Heart left ventricle (tissue), 16 donors: ENCODE measurements around the gene MEIOC. TPM values are rescaled to one million over a fixed set of nuclear protein-coding genes. Genes with fewer than 3 reads are reported as not detected.

ENCODE experiments used
- ATAC-seq, 4 donors: fragments of 200-7000 bp; cut with Tn5 transposase; one replicate each; pipeline ENCODE4 v1.9.1; 2020 to 2022; ENCODE audit warnings: moderate library complexity in 4 of 4, mild to moderate bottlenecking in 3 of 4, moderate number of reproducible peaks in 1 of 4
- DNase-seq, 5 donors: peaks; one replicate each; pipeline ENCODE4 v3.0.0-alpha.2; 2020
- H3K27ac ChIP-seq, 12 donors: fragments of 200-600 bp; sonication (generic) in 4 of 12; one replicate each; pipeline versions ENCODE4 v1.5.0 to v1.8.0; 2016 to 2022; ENCODE audit warnings: mild to moderate bottlenecking in 2 of 12
- H3K27me3 ChIP-seq, 9 donors: fragments of 200-600 bp; sonication (generic) in 2 of 9; one replicate each; pipeline versions ENCODE4 v1.5.1 to v1.8.0; 2016 to 2022; ENCODE audit warnings: mild to moderate bottlenecking in 3 of 9
- H3K36me3 ChIP-seq, 9 donors: fragments of 200-600 bp; sonication (generic) in 2 of 9; one replicate each; pipeline versions ENCODE4 v1.5.0 to v1.8.0; 2018 to 2022; ENCODE audit warnings: mild to moderate bottlenecking in 2 of 9
- H3K4me1 ChIP-seq, 12 donors: fragments of 200-600 bp; sonication (generic) in 4 of 12; one replicate each; pipeline versions ENCODE4 v1.5.0 to v1.8.0; 2016 to 2022; ENCODE audit warnings: mild to moderate bottlenecking in 3 of 12
- H3K4me3 ChIP-seq, 12 donors: fragments of 200-600 bp; sonication (generic) in 4 of 12; one replicate each; pipeline versions ENCODE4 v1.5.0 to v1.8.0; 2017 to 2022; ENCODE audit warnings: mild to moderate bottlenecking in 9 of 12, moderate library complexity in 4 of 12
- H3K9me3 ChIP-seq, 12 donors: fragments of 200-600 bp; sonication (generic) in 4 of 12; one replicate each; pipeline versions ENCODE4 v1.5.0 to v1.8.0; 2016 to 2022; ENCODE audit warnings: mild to moderate bottlenecking in 1 of 12
- CTCF ChIP-seq, 12 donors: fragments of 200-600 bp; sonication (generic) in 4 of 12; IDR thresholded peaks; one replicate each; pipeline versions ENCODE4 v1.5.0 to v1.8.0; 2018 to 2022; ENCODE audit warnings: antibody characterized with exemption in 12 of 12, mild to moderate bottlenecking in 5 of 12
- POLR2A ChIP-seq, 2 donors: fragments of 450-650 bp; IDR thresholded peaks; one replicate each; pipeline ENCODE4 v1.6.1; 2017; ENCODE audit warnings: antibody characterized with exemption in 2 of 2, mild to moderate bottlenecking in 2 of 2, moderate library complexity in 2 of 2
- WGBS, 4 donors: extraction: QIAGEN DNeasy Blood & Tissue Kit in 2 of 4; methylation state at CpG; one replicate each; pipeline versions ENCODE4 v1.1.5 to v1.1.7; 2013 to 2018; 5-methylcytosine and 5-hydroxymethylcytosine counted together
- intact Hi-C, 10 donors: fragments of 100-400 bp; cut with DNase I; formaldehyde crosslinking; loops; one replicate each; pipeline versions ENCODE4 v1.11.1 to v1.14.2; 2022
- long read RNA-seq, 3 donors: library from polyadenylated mRNA; unstranded; transcript quantifications; one replicate each; pipeline ENCODE4 v2.0.0, GENCODE V29; 2020 to 2021
- polyA plus RNA-seq, 2 donors: library from polyadenylated mRNA; stranded (reverse); fragments of 200-250 nt; gene quantifications; one replicate each; pipeline ENCODE4 v1.2.3, GENCODE V29; 2013
- total RNA-seq, 9 donors: library from RNA; depleted of rRNA in 2 of 9; stranded (reverse); fragments of >200 nt in 2 of 9; fragmentation: NEBNext Ultra II Directional in 3 of 9; extraction: Animal tissue kit (Norgen Biotek cat#: 25700) in 3 of 9; gene quantifications; one replicate each; pipeline versions ENCODE4 v1.1.0 to v1.2.4, GENCODE V29; 2016 to 2023
- donor health status: ischemic (EF 13 %, LVEDD 7.1; RV severe dilation, severe dysfunction).
- donor health status: healthy with polysubstance abuse.
- donor health status: DM: no; HTN: yes; CAD: no.
- donor health status: DM: no; HTN: no; CAD: no.
- donor health status: ischemic (EF 25% LVEDD 6.9; RV normal size, moderate dysfunction).
- donor health status: ischemic (EF 25% LVEDD 5.7; RV mildly dilated, moderate dysfunction).
- donor health status: healthy.
- donor health status: DM: yes; HTN: yes; CAD: no.
- donor health status: ischemic (EF 35%, LVEDD 5.7; RV mildly dilated, moderate dysfunction).
- donor health status: nonischemic (EF 11% LVEDD 7.7; RV severe dilation, severe dysfunction).
- donor health status: DM: yes; HTN: yes; CAD: no.
- donor health status: PGD.
- donor health status: ischemic (EF 29% LVEDD 5.4; RV normal size, mild dysfunction).
- donor health status: nonischemic (EF 23%, LVEDD 6.1; RV moderate dilation, normal function).

Gene MEIOC
- not detected for total RNA-seq
- under 1 TPM in 1 of 2 donors, not detected in 1; 0.03 TPM for polyA plus RNA-seq
- long read RNA-seq, donor 1, result 0 reads
- long read RNA-seq, donor 2, partial matches to known transcripts, result 0 of 1 reads
- long read RNA-seq, donor 2, other reads (novel, unspliced or antisense), result 1 of 1 reads
- long read RNA-seq, donor 3, partial matches to known transcripts, result 0 of 1 reads
- long read RNA-seq, donor 3, other reads (novel, unspliced or antisense), result 1 of 1 reads

GRCh38 chr17:44655983-44656710 lies at the start of gene MEIOC:
MEIOC (plus strand) TSS chr17:44656468; CDS start chr17:44656614, 146 bp downstream.
- intact Hi-C loops, result no loop called here
- Histone ChIP-seq H3K27me3 (peaks cover 18 to 62% (median 39%) of the 10 kb centered on the region in 9 donors), H3K4me1 (peaks cover 0 to 12% (median 0%) of the 10 kb centered on the region in 12 donors), H3K36me3 (no peaks in the 10 kb centered on the region), H3K4me3 (peak within 1 kb of the TSS in 9 of 12 donors; percentile 5 to 31 (median 15)), H3K27ac (no peak within 1 kb of the TSS), H3K9me3 (peaks cover 0 to 5% (median 0%) of the 10 kb centered on the region in 12 donors)
- TF ChIP-seq POLR2A (IDR thresholded peaks at IDR 0.05) (no peak), CTCF (IDR thresholded peaks at IDR 0.05) (no peak)
- ATAC-seq (peak in 1 of 4 donors; percentile 29), DNase-seq (peak in 1 of 5 donors; percentile 27)
- WGBS, 4 donors, result 5 to 11% (median 9%) methylated on average over 37 to 57 of the region's 57 CpGs

- DNase-seq (no peak), ATAC-seq (no peak)
- peaks cover 0 to 12% (median 0%) of the 10 kb centered on the region in 12 donors for H3K4me1 ChIP-seq
- no peaks in the 10 kb centered on the region for H3K36me3 ChIP-seq
- intact Hi-C loops, result no loop called here
- TF ChIP-seq CTCF (IDR thresholded peaks at IDR 0.05) (no peak), POLR2A (IDR thresholded peaks at IDR 0.05) (no peak)
- H3K4me3 ChIP-seq, result no peak overlapping the region
- H3K9me3 ChIP-seq, result no peaks in the 10 kb centered on the region
- WGBS, 4 donors, result 96 to 98% (median 97%) methylated on average over 11 of the region's 11 CpGs
- no peak overlapping the region for H3K27ac ChIP-seq
- no peaks in the 10 kb centered on the region for H3K27me3 ChIP-seq
These were observed 49.6 kb upstream of the MEIOC start for GRCh38 chr17:44606658-44607057.

- no peaks in the 10 kb centered on the region for H3K36me3 ChIP-seq
- intact Hi-C loops, result no loop called here
- TF ChIP-seq POLR2A (IDR thresholded peaks at IDR 0.05), result no peak
- no peak for TF ChIP-seq CTCF (IDR thresholded peaks at IDR 0.05)
- peak overlapping the region in 1 of 12 donors; percentile 27 for H3K27ac ChIP-seq
- H3K9me3 ChIP-seq, result no peaks in the 10 kb centered on the region
- no peak overlapping the region for H3K4me3 ChIP-seq
- WGBS, 4 donors, result 60 to 92% (median 66%) methylated on average over 3 to 10 of the region's 10 CpGs
- peak in 2 of 5 donors; percentile 51 to 57 for DNase-seq
- ATAC-seq, result peak in 3 of 4 donors; percentile 51 to 76 (median 75)
- no peaks in the 10 kb centered on the region for H3K27me3 ChIP-seq
- H3K4me1 ChIP-seq, result peaks cover 0 to 12% (median 0%) of the 10 kb centered on the region in 12 donors
These were observed 48.2 kb upstream of the MEIOC start for GRCh38 chr17:44607836-44608690.
